ENCODE results near the gene SYT12.

SYT12 gene

GRCh38 chr11:66975405-66976027 is 47.4 kb upstream of the SYT12 start:
- Histone ChIP-seq H3K14ac (ENCODE audit: low read length) (no peak overlapping the region), H2BK15ac (ENCODE audit: low read length) (peak overlapping the region; percentile 29), H3K9me3 (replicated peaks in 1 of 2; ENCODE audit: control insufficient read depth in 2 of 2, insufficient read depth in 1 of 2, low read depth in 1 of 2, low read length in 2 of 2) (peaks cover 0 to 2% of the 10 kb centered on the region in 2 donors), H4K91ac (ENCODE audit: low read depth, low read length, poor library complexity) (no peak overlapping the region), H2AFZ (ENCODE audit: low read length) (no peak overlapping the region), H3K27ac (replicated peaks; ENCODE audit: low read length) (no peak overlapping the region), H2AK5ac (ENCODE audit: low read depth, low read length) (peak overlapping the region; percentile 5), H3K4me1 (ENCODE audit: control insufficient read depth in 2 of 2, insufficient read depth in 1 of 2, low read depth in 1 of 2, low read length in 2 of 2) (peaks cover 0 to 11% of the 10 kb centered on the region in 2 donors), H3K4me3 (ENCODE audit: low read length in 2 of 2) (no peak overlapping the region), H3K4me2 (ENCODE audit: insufficient read depth, low read length, poor library complexity, severe bottlenecking) (no peak overlapping the region), H3K4ac (ENCODE audit: low read length) (no peak overlapping the region), H4K8ac (ENCODE audit: low read depth, low read length) (no peak overlapping the region), H2BK5ac (ENCODE audit: low read length) (no peak overlapping the region), H3K36me3 (replicated peaks in 1 of 2; ENCODE audit: control insufficient read depth in 2 of 2, insufficient read depth in 2 of 2, low read length in 2 of 2) (no peaks in the 10 kb centered on the region), H3K27me3 (ENCODE audit: control insufficient read depth in 3 of 3, insufficient read depth in 3 of 3, low read depth in 1 of 3, low read length in 3 of 3) (no peaks in the 10 kb centered on the region), H3K79me1 (ENCODE audit: low read depth, low read length) (no peaks in the 10 kb centered on the region), H3K23ac (ENCODE audit: low read depth, low read length, poor library complexity) (peak overlapping the region; percentile 0), H2BK12ac (ENCODE audit: low read length) (no peak overlapping the region), H2BK120ac (ENCODE audit: low read depth, low read length) (no peak overlapping the region), H3K18ac (ENCODE audit: low read length) (no peak overlapping the region), H3K9ac (ENCODE audit: low read depth, low read length, poor library complexity) (no peak overlapping the region)
- no CpG with 5 or more reads among the region's 11 CpGs for WGBS, 2 donors (ENCODE audit: extremely low coverage in 2 of 2, insufficient read length in 2 of 2, insufficient replicate concordance in 1 of 2)
- no peak for DNase-seq (ENCODE audit: low spot score)

GRCh38 chr11:66976028-66976467 is 46.9 kb upstream of the SYT12 start:
- WGBS, 2 donors (ENCODE audit: extremely low coverage in 2 of 2, insufficient read length in 2 of 2, insufficient replicate concordance in 1 of 2), result no CpG with 5 or more reads among the region's 9 CpGs
- H2AFZ ChIP-seq (ENCODE audit: low read length), result no peak overlapping the region
- H3K18ac ChIP-seq (ENCODE audit: low read length), result peak overlapping the region; percentile 67
- H3K23ac ChIP-seq (ENCODE audit: low read depth, low read length, poor library complexity), result no peak overlapping the region
- peaks cover 0 to 9% of the 10 kb centered on the region in 2 donors for H3K4me1 ChIP-seq (ENCODE audit: control insufficient read depth in 2 of 2, insufficient read depth in 1 of 2, low read depth in 1 of 2, low read length in 2 of 2)
- H3K9ac ChIP-seq (ENCODE audit: low read depth, low read length, poor library complexity), result no peak overlapping the region
- H3K36me3 ChIP-seq (replicated peaks in 1 of 2; ENCODE audit: control insufficient read depth in 2 of 2, insufficient read depth in 2 of 2, low read length in 2 of 2), result no peaks in the 10 kb centered on the region
- peak overlapping the region; percentile 72 for H2BK15ac ChIP-seq (ENCODE audit: low read length)
- no peak overlapping the region for H3K4ac ChIP-seq (ENCODE audit: low read length)
- no peak overlapping the region for H3K27ac ChIP-seq (replicated peaks; ENCODE audit: low read length)
- no peak overlapping the region for H2BK120ac ChIP-seq (ENCODE audit: low read depth, low read length)
- peak overlapping the region; percentile 30 for H2AK5ac ChIP-seq (ENCODE audit: low read depth, low read length)
- no peaks in the 10 kb centered on the region for H3K9me3 ChIP-seq (replicated peaks in 1 of 2; ENCODE audit: control insufficient read depth in 2 of 2, insufficient read depth in 1 of 2, low read depth in 1 of 2, low read length in 2 of 2)
- H3K4me2 ChIP-seq (ENCODE audit: insufficient read depth, low read length, poor library complexity, severe bottlenecking), result no peak overlapping the region
- no peak overlapping the region for H4K8ac ChIP-seq (ENCODE audit: low read depth, low read length)
- no peak overlapping the region for H4K91ac ChIP-seq (ENCODE audit: low read depth, low read length, poor library complexity)
- no peaks in the 10 kb centered on the region for H3K79me1 ChIP-seq (ENCODE audit: low read depth, low read length)
- H2BK5ac ChIP-seq (ENCODE audit: low read length), result peak overlapping the region; percentile 69
- no peak overlapping the region for H3K4me3 ChIP-seq (ENCODE audit: low read length in 2 of 2)
- no peaks in the 10 kb centered on the region for H3K27me3 ChIP-seq (ENCODE audit: control insufficient read depth in 3 of 3, insufficient read depth in 3 of 3, low read depth in 1 of 3, low read length in 3 of 3)
- peak; percentile 59 for DNase-seq (ENCODE audit: low spot score)
- H3K14ac ChIP-seq (ENCODE audit: low read length), result no peak overlapping the region
- no peak overlapping the region for H2BK12ac ChIP-seq (ENCODE audit: low read length)

- no peak overlapping the region for H3K4ac ChIP-seq (ENCODE audit: low read length)
- no peak overlapping the region for H3K14ac ChIP-seq (ENCODE audit: low read length)
- H3K36me3 ChIP-seq (replicated peaks in 1 of 2; ENCODE audit: control insufficient read depth in 2 of 2, insufficient read depth in 2 of 2, low read length in 2 of 2), result no peaks in the 10 kb centered on the region
- no CpG with 5 or more reads among the region's 6 CpGs for WGBS, 2 donors (ENCODE audit: extremely low coverage in 2 of 2, insufficient read length in 2 of 2, insufficient replicate concordance in 1 of 2)
- no peaks in the 10 kb centered on the region for H3K79me1 ChIP-seq (ENCODE audit: low read depth, low read length)
- no peak overlapping the region for H2AK5ac ChIP-seq (ENCODE audit: low read depth, low read length)
- no peaks in the 10 kb centered on the region for H3K27me3 ChIP-seq (ENCODE audit: control insufficient read depth in 3 of 3, insufficient read depth in 3 of 3, low read depth in 1 of 3, low read length in 3 of 3)
- peaks cover 0 to 6% of the 10 kb centered on the region in 2 donors for H3K4me1 ChIP-seq (ENCODE audit: control insufficient read depth in 2 of 2, insufficient read depth in 1 of 2, low read depth in 1 of 2, low read length in 2 of 2)
- no peak overlapping the region for H3K9ac ChIP-seq (ENCODE audit: low read depth, low read length, poor library complexity)
- no peaks in the 10 kb centered on the region for H3K9me3 ChIP-seq (replicated peaks in 1 of 2; ENCODE audit: control insufficient read depth in 2 of 2, insufficient read depth in 1 of 2, low read depth in 1 of 2, low read length in 2 of 2)
- no peak overlapping the region for H3K18ac ChIP-seq (ENCODE audit: low read length)
- no peak overlapping the region for H2BK120ac ChIP-seq (ENCODE audit: low read depth, low read length)
- H4K91ac ChIP-seq (ENCODE audit: low read depth, low read length, poor library complexity), result no peak overlapping the region
- H2AFZ ChIP-seq (ENCODE audit: low read length), result no peak overlapping the region
- no peak overlapping the region for H3K23ac ChIP-seq (ENCODE audit: low read depth, low read length, poor library complexity)
- no peak overlapping the region for H2BK12ac ChIP-seq (ENCODE audit: low read length)
- H3K4me3 ChIP-seq (ENCODE audit: low read length in 2 of 2), result no peak overlapping the region
- H3K27ac ChIP-seq (replicated peaks; ENCODE audit: low read length), result no peak overlapping the region
- H4K8ac ChIP-seq (ENCODE audit: low read depth, low read length), result no peak overlapping the region
- DNase-seq (ENCODE audit: low spot score), result no peak
- H3K4me2 ChIP-seq (ENCODE audit: insufficient read depth, low read length, poor library complexity, severe bottlenecking), result no peak overlapping the region
- H2BK15ac ChIP-seq (ENCODE audit: low read length), result no peak overlapping the region
- peak overlapping the region; percentile 69 for H2BK5ac ChIP-seq (ENCODE audit: low read length)
Measured at GRCh38 chr11:66976925-66977324, 46.0 kb upstream of the SYT12 start.

- H4K91ac ChIP-seq (ENCODE audit: low read depth, low read length, poor library complexity), result no peak overlapping the region
- no peak overlapping the region for H3K4me2 ChIP-seq (ENCODE audit: insufficient read depth, low read length, poor library complexity, severe bottlenecking)
- H3K4ac ChIP-seq (ENCODE audit: low read length), result no peak overlapping the region
- H3K27ac ChIP-seq (replicated peaks; ENCODE audit: low read length), result no peak overlapping the region
- no peak overlapping the region for H2BK15ac ChIP-seq (ENCODE audit: low read length)
- H3K4me3 ChIP-seq (ENCODE audit: low read length in 2 of 2), result no peak overlapping the region
- H2BK120ac ChIP-seq (ENCODE audit: low read depth, low read length), result no peak overlapping the region
- no peak overlapping the region for H3K14ac ChIP-seq (ENCODE audit: low read length)
- no peak for DNase-seq (ENCODE audit: low spot score)
- H2BK12ac ChIP-seq (ENCODE audit: low read length), result no peak overlapping the region
- H3K23ac ChIP-seq (ENCODE audit: low read depth, low read length, poor library complexity), result no peak overlapping the region
- H2BK5ac ChIP-seq (ENCODE audit: low read length), result no peak overlapping the region
- no peak overlapping the region for H4K8ac ChIP-seq (ENCODE audit: low read depth, low read length)
- H2AK5ac ChIP-seq (ENCODE audit: low read depth, low read length), result no peak overlapping the region
- H2AFZ ChIP-seq (ENCODE audit: low read length), result no peak overlapping the region
- no CpG with 5 or more reads among the region's 2 CpGs for WGBS, 2 donors (ENCODE audit: extremely low coverage in 2 of 2, insufficient read length in 2 of 2, insufficient replicate concordance in 1 of 2)
- H3K4me1 ChIP-seq (ENCODE audit: control insufficient read depth in 2 of 2, insufficient read depth in 1 of 2, low read depth in 1 of 2, low read length in 2 of 2), result peaks cover 0 to 6% of the 10 kb centered on the region in 2 donors
- H3K9me3 ChIP-seq (replicated peaks in 1 of 2; ENCODE audit: control insufficient read depth in 2 of 2, insufficient read depth in 1 of 2, low read depth in 1 of 2, low read length in 2 of 2), result no peaks in the 10 kb centered on the region
- H3K9ac ChIP-seq (ENCODE audit: low read depth, low read length, poor library complexity), result no peak overlapping the region
- H3K79me1 ChIP-seq (ENCODE audit: low read depth, low read length), result no peaks in the 10 kb centered on the region
- no peaks in the 10 kb centered on the region for H3K27me3 ChIP-seq (ENCODE audit: control insufficient read depth in 3 of 3, insufficient read depth in 3 of 3, low read depth in 1 of 3, low read length in 3 of 3)
- no peak overlapping the region for H3K18ac ChIP-seq (ENCODE audit: low read length)
- H3K36me3 ChIP-seq (replicated peaks in 1 of 2; ENCODE audit: control insufficient read depth in 2 of 2, insufficient read depth in 2 of 2, low read length in 2 of 2), result no peaks in the 10 kb centered on the region
Measured at GRCh38 chr11:66978229-66978628, 44.7 kb upstream of the SYT12 start.
